GM23248 (cell line): ENCODE data around the gene CCDC34. TPM values are rescaled to one million over a fixed set of nuclear protein-coding genes. Genes with fewer than 3 reads are reported as not detected.

Experiments
- DNase-seq: peaks from one replicate; pipeline ENCODE4 v3.0.0-alpha.2; 2015
- H2AFZ ChIP-seq: fragments of 200-600 bp; sonication (generic); 2 replicates; pipeline ENCODE4 v1.6.1; 2016; ENCODE audit warnings: antibody characterized with exemption
- H3F3A ChIP-seq: fragments of 200-600 bp; sonication (generic); 2 replicates; pipeline ENCODE4 v1.6.1; 2016; ENCODE audit warnings: mild to moderate bottlenecking, antibody characterized with exemption, mixed run types; ENCODE audit not compliant: insufficient read depth
- H3K27ac ChIP-seq: fragments of 200-600 bp; sonication (generic); 2 replicates; pipeline ENCODE4 v1.5.1; 2016; ENCODE audit warnings: mild to moderate bottlenecking
- H3K27me3 ChIP-seq: fragments of 200-600 bp; sonication (generic); replicated peaks from 2 replicates; pipeline ENCODE4 v1.6.1; 2016; ENCODE audit warnings: mild to moderate bottlenecking; ENCODE audit not compliant: insufficient read depth
- H3K36me3 ChIP-seq: fragments of 200-600 bp; sonication (generic); 2 replicates; pipeline ENCODE4 v1.6.1; 2016; ENCODE audit warnings: low read depth, mild to moderate bottlenecking
- H3K4me1 ChIP-seq: fragments of 200-600 bp; sonication (generic); 2 replicates; pipeline ENCODE4 v1.6.1; 2016; ENCODE audit warnings: mild to moderate bottlenecking; ENCODE audit not compliant: insufficient read depth
- H3K4me2 ChIP-seq: fragments of 200-600 bp; sonication (generic); one replicate; pipeline ENCODE4 v1.6.1; 2016; ENCODE audit warnings: mild to moderate bottlenecking; ENCODE audit not compliant: unreplicated experiment
- H3K4me3 ChIP-seq: fragments of 200-600 bp; sonication (generic); 2 replicates; pipeline ENCODE4 v1.5.1; 2016; ENCODE audit warnings: mild to moderate bottlenecking
- H3K79me2 ChIP-seq: fragments of 200-600 bp; sonication (generic); 2 replicates; pipeline ENCODE4 v1.6.1; 2016; ENCODE audit warnings: mild to moderate bottlenecking; ENCODE audit not compliant: insufficient read depth
- H3K9ac ChIP-seq: fragments of 200-600 bp; sonication (generic); 2 replicates; pipeline ENCODE4 v1.6.1; 2016; ENCODE audit warnings: mild to moderate bottlenecking
- H3K9me2 ChIP-seq: fragments of 200-600 bp; sonication (generic); 2 replicates; pipeline ENCODE4 v1.6.1; 2016; ENCODE audit warnings: mixed run types, mild to moderate bottlenecking, moderate library complexity; ENCODE audit not compliant: insufficient read depth
- H3K9me3 ChIP-seq: fragments of 200-600 bp; sonication (generic); one replicate; pipeline ENCODE4 v1.6.1; 2017; ENCODE audit warnings: low read depth
- H4K20me1 ChIP-seq: fragments of 200-600 bp; sonication (generic); 2 replicates; pipeline ENCODE4 v1.6.0; 2016; ENCODE audit not compliant: insufficient read depth
- EZH2 ChIP-seq: fragments of 200-600 bp; sonication (generic); IDR thresholded peaks from 2 replicates; pipeline ENCODE4 v1.6.1; 2018; ENCODE audit warnings: antibody characterized with exemption, mild to moderate bottlenecking; ENCODE audit not compliant: insufficient read depth, poor library complexity, severe bottlenecking
- EZH2phosphoT487 ChIP-seq: fragments of 200-600 bp; sonication (generic); IDR thresholded peaks from 2 replicates; pipeline ENCODE4 v1.6.1; 2018; ENCODE audit warnings: antibody characterized with exemption, moderate library complexity, mild to moderate bottlenecking, low read depth; ENCODE audit not compliant: insufficient read depth
- WGBS, 2 experiments: methylation state at CpG; one replicate each; pipeline ENCODE4 v1.1.6; 2015 to 2017; ENCODE audit warnings: low lambda C conversion rate in 2 of 2, low coverage in 1 of 2; ENCODE audit errors: missing lambda C conversion rate in 2 of 2; 5-methylcytosine and 5-hydroxymethylcytosine counted together
- in situ Hi-C: fragments of 300-500 bp; cut with MboI; formaldehyde crosslinking; loops from 2 replicates; pipeline ENCODE4 v1.15.0; 2020
- polyA plus RNA-seq: library from polyadenylated mRNA; unstranded; fragments of >200 nt; fragmentation: Nextera tagmentation; extraction: Ambion mirVana; gene quantifications from 2 replicates; pipeline ENCODE4 v1.2.1, GENCODE V29; 2016
- total RNA-seq: library from RNA; depleted of rRNA; stranded (reverse); fragments of >200 nt; shearing (Covaris generic); gene quantifications from 2 replicates; pipeline ENCODE4 v1.2.3, GENCODE V29; 2014

Gene CCDC34
- total and polyA plus RNA-seq, 2 experiments from 2014 or later: 5.7 to 7.8 TPM

- Histone ChIP-seq H3K4me3 (no peak overlapping the region), H3K9ac (no peak overlapping the region), H3K4me1 (0 out of 2 replicates have a peak, but pooled peaks cover 4% of the 10 kb centered on the region), H3K9me2 (no peaks in the 10 kb centered on the region), H3K36me3 (0 out of 2 replicates have a peak, but pooled peaks cover 4% of the 10 kb centered on the region), H3K4me2 (no peak overlapping the region), H3K27me3 (no peaks in the 10 kb centered on the region), H2AFZ (no peak overlapping the region), H3K79me2 (peaks cover 55% of the 10 kb centered on the region), H3K9me3 (no peaks in the 10 kb centered on the region), H4K20me1 (no peaks in the 10 kb centered on the region), H3F3A (no peaks in the 10 kb centered on the region), H3K27ac (no peak overlapping the region)
- in situ Hi-C loops: no loop called here
- 51 to 52% methylated on average over 2 of the region's 2 CpGs for WGBS, 2 experiments
- no peak for DNase-seq
- no peak for TF ChIP-seq EZH2phosphoT487
- TF ChIP-seq EZH2: no peak
Measured at GRCh38 chr11:27409742-27410141, 46.7 kb upstream of the CCDC34 start.

GRCh38 chr11:27409049-27409448 lies 46.0 kb upstream of the CCDC34 start:
- Histone ChIP-seq H3K9me2 (no peaks in the 10 kb centered on the region), H4K20me1 (no peaks in the 10 kb centered on the region), H3K36me3 (0 out of 2 replicates have a peak, but pooled peaks cover 4% of the 10 kb centered on the region), H3K27ac (no peak overlapping the region), H3F3A (no peaks in the 10 kb centered on the region), H3K4me2 (no peak overlapping the region), H3K27me3 (no peaks in the 10 kb centered on the region), H3K4me3 (no peak overlapping the region), H2AFZ (no peak overlapping the region), H3K9ac (no peak overlapping the region), H3K4me1 (0 out of 2 replicates have a peak, but pooled peaks cover 4% of the 10 kb centered on the region), H3K79me2 (peaks cover 49% of the 10 kb centered on the region), H3K9me3 (no peaks in the 10 kb centered on the region)
- in situ Hi-C loops: no loop called here
- TF ChIP-seq EZH2phosphoT487 (no peak), EZH2 (no peak)
- DNase-seq: no peak

- Histone ChIP-seq H3K36me3 (0 out of 2 replicates have a peak, but pooled peaks cover 4% of the 10 kb centered on the region), H3K79me2 (peaks cover 42% of the 10 kb centered on the region), H3K9me3 (no peaks in the 10 kb centered on the region), H3K9me2 (no peaks in the 10 kb centered on the region), H3K9ac (no peak overlapping the region), H3K27ac (no peak overlapping the region), H2AFZ (no peak overlapping the region), H3F3A (no peaks in the 10 kb centered on the region), H3K4me2 (no peak overlapping the region), H3K4me1 (0 out of 2 replicates have a peak, but pooled peaks cover 4% of the 10 kb centered on the region), H3K4me3 (no peak overlapping the region), H4K20me1 (no peaks in the 10 kb centered on the region), H3K27me3 (no peaks in the 10 kb centered on the region)
- TF ChIP-seq EZH2phosphoT487: no peak
- TF ChIP-seq EZH2: no peak
- peak; percentile 31 for DNase-seq
- in situ Hi-C loops: no loop called here
- WGBS, 2 experiments: 39 to 57% methylated on average over 2 of the region's 2 CpGs
Measured at GRCh38 chr11:27408246-27408800, 45.3 kb upstream of the CCDC34 start.

- Histone ChIP-seq H3F3A (no peaks in the 10 kb centered on the region), H3K9me2 (no peaks in the 10 kb centered on the region), H3K27ac (no peak overlapping the region), H3K36me3 (0 out of 2 replicates have a peak, but pooled peaks cover 1% of the 10 kb centered on the region), H2AFZ (no peak overlapping the region), H3K4me3 (no peak overlapping the region), H4K20me1 (no peaks in the 10 kb centered on the region), H3K4me2 (no peak overlapping the region), H3K27me3 (no peaks in the 10 kb centered on the region), H3K9me3 (no peaks in the 10 kb centered on the region), H3K79me2 (peaks cover 40% of the 10 kb centered on the region), H3K4me1 (0 out of 2 replicates have a peak, but pooled peaks cover 4% of the 10 kb centered on the region), H3K9ac (no peak overlapping the region)
- no peak for TF ChIP-seq EZH2
- TF ChIP-seq EZH2phosphoT487: no peak
- no peak for DNase-seq
- 95 to 97% methylated on average over 3 of the region's 3 CpGs for WGBS, 2 experiments
- in situ Hi-C loops: no loop called here
Measured at GRCh38 chr11:27406498-27407354, 43.7 kb upstream of the CCDC34 start.
